GM19035 (cell line): Measurements from ENCODE around the gene SHD.
"Not testable (repeated sequence)": the region's sequence is repeated elsewhere in the genome, so short reads cannot be mapped to it uniquely, and the experiment has no call there.

Experiments
- ATAC-seq: cut with Tn5 transposase; IDR thresholded peaks from one replicate; pipeline ENCODE4 v1.9.1; 2021; ENCODE audit not compliant: unreplicated experiment

SHD gene

DNA sequence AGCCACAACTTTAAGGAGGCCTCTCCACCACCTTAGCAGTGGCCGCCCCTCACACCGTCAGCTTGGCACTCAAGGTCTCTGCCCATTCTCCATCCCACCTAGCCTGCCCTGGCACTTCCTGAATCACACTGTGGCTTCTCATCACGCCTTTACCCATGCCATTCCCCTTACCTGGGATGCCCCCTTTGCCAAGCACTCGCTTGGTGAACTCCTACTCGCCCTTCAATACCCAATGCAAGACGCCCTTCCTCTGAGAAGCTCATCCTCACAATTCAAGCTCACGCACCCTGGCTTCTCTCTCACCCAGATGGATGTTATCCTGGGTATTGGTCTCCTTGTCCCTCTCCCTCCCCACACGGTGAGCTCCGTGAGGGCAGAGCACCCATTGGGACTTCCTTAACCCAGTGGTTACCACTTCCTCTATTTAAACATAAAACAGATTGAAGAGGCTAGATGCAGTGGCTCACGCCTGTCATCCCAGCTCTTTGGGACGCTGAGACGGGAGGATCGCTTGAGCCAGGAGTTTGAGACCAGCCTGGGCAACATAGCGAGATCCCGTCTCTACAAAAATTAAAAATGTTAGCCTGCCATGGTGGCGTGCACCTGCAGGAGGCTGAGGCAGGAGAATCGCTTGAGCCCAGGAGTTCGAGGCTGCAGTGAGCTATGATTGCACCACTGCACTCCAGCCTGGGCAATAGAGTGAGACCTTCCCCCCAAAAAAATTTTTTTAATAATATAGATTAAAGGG, 12.6 kb upstream of the SHD start:
- no peak for ATAC-seq

DNA sequence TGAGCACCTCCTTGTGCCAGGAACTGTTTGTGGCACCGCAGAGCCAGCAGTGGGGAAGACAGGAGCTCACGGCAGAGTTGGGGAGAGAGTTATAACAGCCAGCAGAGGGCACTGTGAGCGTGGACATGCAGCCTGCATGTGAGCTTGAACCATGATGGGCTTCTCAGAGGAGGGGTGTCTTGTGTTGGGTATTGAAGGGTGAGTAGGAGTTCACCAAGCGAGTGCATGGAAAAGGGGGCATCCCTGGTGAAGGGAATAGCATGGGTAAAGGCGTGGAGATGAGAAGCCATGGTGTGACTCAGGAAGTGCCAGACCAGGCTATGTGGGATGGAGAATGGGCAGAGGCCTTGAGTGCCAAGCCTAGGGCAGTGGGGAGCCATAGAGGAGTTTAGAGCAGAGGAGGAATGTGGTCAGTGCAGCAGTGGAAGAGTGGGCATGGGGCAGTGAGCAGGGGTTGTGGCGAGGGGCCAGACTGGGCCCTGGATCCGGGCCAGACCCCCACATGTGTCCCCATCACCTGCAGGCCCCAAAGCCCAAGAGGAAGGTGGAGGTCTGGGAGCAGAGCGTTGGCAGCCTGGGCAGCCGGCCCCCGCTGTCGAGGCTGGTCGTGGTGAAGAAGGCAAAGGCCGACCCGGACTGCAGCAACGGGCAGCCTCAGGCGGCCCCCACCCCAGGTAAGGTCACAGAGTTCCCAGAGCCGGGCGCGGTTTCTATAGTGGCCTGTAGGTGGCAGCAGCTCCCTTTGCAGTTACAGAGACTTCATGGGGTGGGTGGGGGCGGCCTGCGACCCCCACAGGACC, 11.8 kb upstream of the SHD start:
- no peak for ATAC-seq

DNA sequence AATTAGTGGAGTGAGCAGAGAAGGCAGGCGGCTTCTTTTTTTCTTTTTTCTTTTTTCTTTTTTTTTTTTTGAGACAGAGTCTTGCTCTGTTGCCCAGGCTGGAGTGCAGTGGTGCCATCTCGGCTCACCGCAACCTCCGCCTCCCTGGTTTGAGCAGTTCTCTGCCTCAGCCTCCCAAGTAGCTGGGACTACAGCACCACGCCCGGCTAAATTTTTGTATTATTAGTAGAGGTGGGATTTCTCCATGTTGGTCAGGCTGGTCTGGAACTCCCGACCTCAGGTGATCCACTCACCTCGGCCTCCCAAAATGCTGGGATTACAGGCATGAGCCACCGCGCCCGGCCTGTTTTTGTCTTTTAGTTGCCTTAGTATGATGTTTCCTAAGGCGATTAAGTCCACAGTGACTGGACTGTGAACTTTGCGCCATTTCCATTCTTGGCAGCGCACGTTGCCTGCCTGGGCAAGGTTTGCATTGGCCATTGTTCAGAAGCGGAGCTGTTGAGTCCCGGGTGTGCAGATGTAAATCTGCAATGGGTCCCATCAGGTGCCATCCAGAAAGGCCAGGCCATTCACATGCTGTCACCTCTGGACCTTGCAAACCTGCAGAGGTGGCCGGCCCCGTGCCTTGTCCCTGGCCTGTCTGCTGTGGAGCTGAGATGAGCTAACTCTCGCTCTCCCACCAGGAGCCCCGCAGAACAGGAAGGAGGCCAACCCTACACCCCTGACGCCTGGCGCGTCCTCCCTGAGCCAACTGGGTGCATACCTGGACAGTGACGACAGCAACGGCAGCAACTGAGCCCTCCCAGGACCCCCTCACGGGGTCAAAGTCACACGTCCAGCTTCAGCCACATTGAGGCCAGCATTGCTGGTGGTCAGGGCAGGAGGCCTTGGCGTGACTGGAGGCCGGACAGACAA, 10.9 kb upstream of the SHD start:
- no peak for ATAC-seq

DNA sequence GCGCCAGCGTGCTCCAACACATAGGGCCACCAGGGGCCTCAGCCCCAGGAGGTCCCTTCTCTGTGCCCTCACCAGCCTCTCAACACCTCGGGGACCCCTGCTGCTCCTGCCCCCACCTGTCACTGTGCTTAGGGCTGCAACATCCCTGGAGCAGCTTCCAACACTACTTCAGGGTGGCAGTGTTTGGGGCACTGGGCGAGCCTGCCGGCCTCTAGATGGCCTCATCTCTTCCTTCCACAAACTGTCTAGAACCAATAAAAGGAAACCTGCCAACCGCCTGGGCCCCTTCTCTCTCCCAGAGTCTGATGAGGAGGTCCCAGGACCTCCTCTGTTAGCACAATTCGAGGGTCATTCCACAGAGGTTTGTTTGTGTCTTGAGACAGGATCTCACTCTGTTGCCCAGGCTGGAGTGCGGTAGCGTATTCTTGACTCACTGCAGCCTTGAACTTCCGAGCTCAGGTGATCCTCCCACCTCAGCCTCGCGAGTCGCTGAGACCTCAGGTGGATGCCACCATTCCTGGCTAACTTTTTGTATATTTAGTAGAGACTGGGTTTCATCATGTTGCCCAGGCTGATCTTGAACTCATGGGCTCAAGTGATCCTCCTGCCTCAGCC, 10.1 kb upstream of the SHD start:
- ATAC-seq: no peak

DNA sequence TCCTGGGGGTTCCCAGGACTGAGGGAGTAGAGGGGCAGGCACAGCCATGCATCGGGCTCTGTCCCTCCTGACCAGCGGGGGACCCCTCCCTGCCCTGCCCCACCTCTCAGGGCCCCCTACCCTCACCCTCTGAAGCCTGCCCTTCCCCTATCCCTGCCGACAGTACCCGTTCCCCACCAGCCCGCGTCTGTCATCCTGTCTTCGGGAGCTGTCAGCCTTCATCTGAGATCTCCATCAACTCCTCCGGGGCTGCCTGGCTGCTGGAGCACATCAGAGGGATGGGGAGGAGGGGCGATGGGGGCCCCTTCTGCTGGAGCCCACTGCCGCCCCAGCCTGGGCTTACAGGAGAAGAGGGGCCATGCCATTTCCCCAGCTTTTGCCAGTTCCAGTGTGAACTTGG, 6.2 kb upstream of the SHD start:
- ATAC-seq: no peak

DNA sequence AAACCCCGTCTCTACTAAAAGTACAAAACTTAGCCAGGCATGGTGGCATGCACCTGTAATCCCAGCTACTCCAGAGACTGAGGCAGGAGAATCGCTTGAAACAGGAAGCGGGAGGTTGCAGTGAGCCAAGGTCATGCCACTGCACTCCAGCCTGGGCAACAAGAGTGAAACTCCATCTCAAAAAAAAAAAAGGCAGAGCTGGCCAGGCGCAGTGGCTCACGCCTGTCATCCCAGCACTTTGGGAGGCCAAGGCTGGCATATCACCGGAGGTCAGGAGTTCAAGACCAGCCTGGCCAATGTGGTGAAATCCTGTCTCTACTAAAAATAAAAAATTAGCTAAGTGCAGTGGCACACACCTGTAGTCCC, 4.8 kb upstream of the SHD start:
- not testable (repeated sequence) for ATAC-seq

DNA sequence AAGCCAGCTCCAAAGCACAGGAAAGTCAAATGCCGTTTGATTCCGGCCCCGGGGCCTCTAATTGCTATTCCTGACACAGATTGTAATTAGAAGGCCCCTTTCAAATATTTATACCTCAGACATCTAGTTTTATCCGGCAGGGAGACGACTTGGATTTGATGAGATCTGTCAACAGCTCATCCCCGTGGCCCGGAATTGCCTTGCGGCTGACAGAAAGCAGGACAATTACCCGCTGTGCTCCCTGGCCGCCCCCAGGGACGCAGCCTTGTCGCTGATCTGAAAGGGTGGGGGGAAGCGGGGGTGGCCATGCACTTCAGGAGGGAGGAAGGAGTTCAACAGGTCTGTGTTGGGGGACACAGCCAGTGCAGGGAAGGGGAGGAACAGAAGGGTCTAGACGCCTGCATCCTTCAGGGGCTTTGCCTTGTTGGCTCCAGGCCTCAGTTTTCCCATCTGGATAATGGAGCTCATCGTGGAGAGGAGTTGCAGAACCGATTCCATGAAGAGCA, 1.8 kb upstream of the SHD start:
- no peak for ATAC-seq

DNA sequence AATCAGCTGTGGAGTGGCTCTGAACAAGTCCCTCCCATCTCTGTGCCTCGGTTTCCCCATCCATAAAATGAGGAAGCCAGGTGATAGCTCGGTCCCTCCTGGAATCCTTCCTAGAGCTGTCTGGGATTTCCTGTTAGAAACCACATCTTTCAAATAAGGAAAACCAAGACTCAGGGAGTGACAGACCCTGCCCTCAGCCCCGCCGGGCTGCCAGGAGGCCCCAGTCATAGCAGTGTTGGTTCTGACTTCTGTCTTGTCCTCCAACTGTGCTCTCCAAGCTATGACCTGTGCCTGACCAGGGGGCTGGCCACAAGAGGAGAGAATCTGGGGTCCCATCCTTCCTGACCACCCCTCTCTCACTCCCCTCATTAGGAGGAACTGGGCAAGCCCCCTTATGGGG, 1.1 kb upstream of the SHD start:
- ATAC-seq: no peak

DNA sequence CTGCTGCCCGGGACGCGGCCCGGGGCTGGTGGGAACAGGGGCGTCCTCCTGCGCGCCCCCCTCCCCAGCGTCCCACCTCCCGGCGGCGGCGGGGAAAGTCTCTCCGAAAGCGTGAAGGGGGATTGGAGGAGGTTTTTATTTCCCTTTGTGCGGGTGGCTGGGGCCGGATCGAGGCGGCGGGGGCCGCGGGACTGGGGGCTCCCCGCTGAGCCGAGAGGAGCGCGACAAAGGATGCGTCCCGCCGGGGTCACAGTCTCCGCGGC, 132 bp downstream of the SHD start:
- ATAC-seq: no peak

DNA sequence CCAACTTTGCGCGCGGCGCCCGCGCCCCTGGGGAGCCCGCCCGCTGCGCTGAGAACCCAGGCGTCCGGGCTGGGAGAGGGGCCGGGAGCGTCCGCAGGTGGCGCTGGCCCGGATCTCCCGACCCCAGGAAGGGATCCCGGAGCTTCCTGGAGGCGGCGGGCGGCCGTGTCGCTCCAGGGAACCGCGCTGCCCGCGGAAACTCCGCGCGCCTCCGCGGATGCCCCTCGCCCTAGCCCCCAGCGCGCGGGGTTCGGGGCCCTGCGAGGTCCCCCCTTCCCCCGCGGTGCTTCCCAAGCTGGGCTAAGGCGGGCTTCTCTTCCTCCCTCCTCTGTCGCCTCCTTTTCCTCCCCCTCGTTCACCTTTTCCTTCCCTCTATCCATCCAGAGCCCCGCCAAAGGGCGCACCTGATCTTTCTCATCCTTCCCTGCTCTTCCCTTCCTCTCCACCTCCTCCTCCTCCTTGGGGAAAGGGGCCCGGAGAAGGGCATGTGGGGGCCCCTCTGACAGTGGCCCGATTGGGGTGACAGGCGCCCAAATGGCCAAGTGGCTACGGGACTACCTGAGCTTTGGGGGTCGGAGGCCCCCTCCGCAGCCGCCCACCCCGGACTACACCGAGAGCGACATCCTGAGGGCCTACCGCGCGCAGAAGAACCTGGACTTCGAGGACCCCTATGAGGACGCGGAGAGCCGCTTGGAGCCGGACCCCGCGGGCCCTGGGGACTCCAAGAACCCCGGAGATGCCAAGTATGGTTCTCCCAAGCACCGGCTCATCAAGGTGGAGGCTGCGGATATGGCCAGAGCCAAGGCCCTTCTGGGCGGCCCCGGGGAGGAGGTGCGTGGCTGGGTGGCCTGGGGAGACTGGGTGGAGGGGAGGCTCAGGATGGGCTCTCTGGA, 710 bp downstream of the SHD start:
- no peak for ATAC-seq

DNA sequence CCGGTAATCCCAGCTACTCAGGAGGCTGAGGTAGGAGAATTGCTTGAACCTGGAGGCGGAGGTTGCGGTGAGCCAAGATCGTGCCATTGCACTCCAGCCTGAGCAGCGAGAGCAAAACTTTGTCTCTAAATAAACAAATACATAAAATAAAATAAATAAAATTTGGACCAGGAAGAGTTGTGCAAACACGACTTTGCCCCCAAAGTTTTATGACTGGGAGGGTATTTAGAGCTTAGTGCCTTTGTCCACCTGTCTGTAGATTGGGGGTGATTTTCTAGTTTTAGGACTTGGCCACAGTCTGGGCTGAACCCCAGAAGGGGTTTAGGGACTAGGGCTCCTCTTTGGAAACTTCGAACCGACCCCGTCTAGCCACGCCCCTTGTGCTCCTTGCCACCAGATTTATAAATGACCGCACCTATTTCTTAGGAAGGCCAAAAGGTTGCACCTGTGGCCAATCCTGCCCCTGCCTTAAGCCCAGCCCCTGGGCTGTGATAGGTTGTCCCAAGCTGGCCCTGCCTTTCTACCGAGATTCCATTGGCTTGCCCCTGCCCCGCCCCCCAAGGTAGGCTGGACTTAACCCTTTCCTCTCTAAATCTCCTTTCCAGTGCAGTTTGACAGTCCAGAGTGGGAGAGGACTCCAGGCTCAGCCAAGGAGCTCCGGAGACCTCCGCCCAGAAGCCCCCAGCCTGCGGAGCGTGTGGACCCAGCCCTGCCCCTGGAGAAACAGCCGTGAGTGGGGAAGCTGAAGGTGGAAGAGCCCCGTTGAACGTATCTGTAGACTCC, 5.3 kb downstream of the SHD start:
- no peak for ATAC-seq

DNA sequence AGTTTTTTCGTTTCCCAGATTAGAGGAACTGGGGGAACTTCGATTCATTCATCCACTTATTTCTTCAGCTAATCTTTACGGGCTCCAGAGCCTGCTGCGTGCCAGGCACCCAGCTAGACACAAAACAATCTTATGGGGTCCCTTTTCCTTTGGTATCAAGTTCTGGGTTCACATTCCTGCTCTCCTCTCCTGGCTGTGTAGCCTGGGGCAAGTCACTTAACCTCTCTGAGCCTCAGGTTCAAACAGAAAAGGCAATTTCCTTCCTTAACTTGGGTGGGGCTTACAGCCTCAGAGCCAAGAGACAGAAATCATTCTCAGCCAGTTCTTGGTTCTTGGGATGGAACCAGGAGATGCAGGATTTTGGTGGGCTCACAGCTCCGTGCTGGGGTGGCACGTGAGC, 5.9 kb downstream of the SHD start:
- no peak for ATAC-seq

DNA sequence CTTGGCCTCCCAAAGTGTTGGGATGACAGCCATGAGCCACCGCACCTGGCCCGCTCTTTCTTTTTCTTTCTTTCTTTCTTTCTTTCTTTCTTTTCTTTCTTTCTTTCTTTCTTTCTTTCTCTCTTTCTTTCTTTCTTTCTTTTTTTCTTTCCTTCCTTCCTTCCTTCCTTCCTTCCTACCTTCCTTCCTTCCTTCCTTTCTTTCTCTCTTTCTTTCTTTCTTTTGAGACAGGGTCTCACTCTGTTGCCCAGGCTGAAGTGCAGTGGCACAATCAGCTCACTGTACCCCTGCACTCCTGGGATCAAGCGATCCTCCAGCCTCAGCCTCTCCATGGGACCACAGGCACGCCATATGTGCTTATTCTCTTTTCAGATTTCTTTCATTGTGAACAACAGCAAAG, 7.1 kb downstream of the SHD start:
- not testable (repeated sequence) for ATAC-seq

DNA sequence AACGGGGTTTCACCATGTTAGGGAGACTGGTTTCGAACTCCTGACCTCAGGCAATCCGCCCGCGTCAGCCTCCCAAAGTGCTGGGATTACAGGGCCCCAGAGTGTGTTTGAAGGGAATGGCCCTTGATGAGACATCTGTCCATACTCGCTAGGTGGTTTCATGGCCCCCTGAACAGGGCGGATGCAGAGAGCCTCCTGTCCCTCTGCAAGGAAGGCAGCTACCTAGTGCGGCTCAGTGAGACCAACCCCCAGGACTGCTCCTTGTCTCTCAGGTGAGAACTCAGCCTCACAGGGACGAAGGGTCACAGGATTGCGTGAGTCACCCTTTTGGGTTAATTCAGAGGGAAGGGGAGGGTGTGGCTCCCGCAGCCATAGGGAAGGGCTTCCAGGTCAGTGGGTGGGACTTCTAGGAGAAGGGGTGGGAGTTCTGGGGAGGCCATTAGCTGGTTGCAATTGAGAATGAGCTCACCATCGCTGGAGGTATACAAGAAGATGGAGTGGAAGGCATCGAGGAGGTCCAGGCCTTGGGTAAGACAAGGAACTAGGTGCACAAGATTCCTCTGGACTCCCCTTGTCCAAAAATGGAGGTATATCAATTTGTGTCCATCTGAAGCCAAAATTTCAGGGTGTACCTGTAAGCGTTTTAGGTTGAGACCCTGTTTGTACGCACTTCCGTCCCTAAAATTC, 9.2 kb downstream of the SHD start:
- no peak for ATAC-seq

DNA sequence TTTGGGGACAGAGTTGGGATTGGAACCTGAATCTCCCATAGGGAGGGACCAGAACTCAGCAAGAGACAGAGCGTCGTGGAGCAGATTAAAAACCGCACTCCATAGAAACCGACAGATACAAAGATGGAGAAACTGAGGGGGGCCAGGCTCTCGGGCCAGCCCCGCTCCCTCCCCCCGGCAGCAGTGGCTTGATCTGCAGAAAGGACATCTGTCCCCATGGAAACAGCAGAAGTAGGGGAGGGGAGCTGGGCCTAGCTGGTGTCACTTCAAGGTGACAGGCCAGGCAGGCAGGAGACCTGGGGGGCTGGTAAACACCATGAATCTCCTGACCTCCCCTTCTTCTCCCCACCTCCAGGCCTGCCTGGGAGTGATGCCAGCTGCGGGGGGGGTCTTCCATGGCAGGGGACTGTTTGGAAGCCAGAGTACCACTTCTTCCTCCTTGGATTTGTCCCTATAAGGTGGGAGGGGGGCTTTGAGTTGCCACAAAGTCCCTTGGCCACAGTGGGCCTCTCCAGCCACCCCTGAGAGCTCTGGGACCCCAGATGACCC, 12.2 kb downstream of the SHD start:
- ATAC-seq: no peak

DNA sequence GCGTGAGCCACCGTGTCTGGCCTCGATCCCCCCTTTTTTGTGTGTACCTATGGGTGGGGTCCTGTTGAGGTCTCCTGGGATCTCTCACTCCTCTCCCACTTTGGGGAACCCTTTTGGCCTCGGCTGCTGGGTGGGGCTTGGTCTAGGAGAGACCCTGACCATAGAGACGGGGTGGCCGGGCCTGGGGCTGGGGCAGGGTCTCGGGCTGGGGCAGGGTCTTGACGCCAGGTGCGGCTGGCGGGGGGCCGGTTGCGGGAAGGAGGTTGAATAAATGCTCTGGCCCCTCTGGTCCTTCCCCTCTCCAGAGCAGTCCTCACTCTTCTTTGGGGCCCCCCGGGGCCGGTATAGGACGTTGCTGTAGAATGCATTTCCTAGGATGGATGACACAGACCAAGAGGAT, 13.4 kb downstream of the SHD start:
- ATAC-seq: no peak

DNA sequence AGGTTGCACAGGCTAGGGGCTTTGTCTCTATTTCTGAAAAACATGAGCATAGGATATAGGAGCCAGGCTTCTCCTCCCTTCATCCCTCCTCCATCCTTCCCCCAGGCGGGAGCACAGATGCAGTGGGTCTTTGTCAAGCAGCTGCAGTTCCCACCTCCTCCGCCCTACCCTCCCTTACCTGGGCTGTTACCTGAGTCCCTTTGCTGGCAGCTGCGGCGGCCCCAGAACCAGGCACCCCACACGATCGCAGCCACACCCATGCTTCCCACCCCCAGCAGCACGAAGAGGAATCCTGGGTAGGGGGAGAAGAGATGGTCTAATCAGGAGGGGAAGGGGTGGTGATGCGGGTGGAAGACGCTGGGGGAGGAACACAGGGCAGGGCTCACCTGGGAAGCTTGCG, 15.3 kb downstream of the SHD start:
- ATAC-seq: no peak

DNA sequence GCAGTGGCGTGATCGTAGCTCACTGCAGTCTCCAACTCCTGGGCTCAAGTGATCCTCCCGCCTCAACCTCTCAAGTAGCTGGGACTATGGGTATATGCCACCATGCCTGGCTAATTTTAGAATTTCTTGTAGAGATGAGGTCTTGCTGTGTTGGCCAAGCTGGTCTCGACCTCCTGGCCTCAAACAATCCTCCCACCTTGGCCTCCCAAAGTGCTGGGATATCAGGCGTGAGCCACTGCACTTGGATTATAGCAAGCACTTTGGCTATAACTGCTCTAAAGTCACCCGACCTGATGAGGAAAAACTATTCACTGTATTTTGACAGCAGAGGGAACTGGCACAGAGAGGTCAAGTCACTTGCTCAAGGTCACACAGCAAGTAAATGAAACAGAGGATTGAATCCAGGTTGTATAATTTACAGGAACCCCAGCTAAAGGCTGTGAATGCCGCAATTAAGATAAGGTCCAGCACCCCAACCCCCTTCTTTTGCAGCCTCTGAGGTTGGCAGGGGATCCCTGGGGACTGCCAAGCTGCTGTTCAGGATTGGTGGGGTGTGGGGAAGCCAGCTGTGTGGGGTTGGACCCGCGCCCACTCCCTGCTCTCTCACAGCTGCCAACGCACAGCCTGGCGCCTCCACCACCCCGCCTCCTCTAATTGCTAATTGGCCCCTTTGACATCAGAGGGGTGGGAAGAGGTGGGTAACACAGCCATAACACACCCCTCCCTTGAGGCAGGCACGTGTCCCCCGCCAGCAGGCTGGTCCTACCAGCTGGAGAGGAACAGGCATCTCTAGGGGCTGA, 17.1 kb downstream of the SHD start:
- no peak for ATAC-seq
